Stimulated activated CD4-positive, alpha-beta T cell treated with anti-CD3 and anti-CD28 coated beads, Interleukin-12 subunit alpha, Interleukin-12 subunit beta, amount 100 ng/mL, for 4 hours (primary cell): ENCODE data around the gene SRM.
"Not testable (repeated sequence)": the region's sequence is repeated elsewhere in the genome, so short reads cannot be mapped to it uniquely, and the experiment has no call there.

ENCODE experiments used
- DNase-seq: peaks from one replicate; pipeline ENCODE4 v3.0.0-alpha.2; 2020

SRM gene

GRCh38 chr1:11044086-11044848 lies 15.6 kb downstream of the SRM start:
- no peak for DNase-seq

GRCh38 chr1:11042995-11043874 lies 16.6 kb downstream of the SRM start:
- DNase-seq, result no peak

DNA sequence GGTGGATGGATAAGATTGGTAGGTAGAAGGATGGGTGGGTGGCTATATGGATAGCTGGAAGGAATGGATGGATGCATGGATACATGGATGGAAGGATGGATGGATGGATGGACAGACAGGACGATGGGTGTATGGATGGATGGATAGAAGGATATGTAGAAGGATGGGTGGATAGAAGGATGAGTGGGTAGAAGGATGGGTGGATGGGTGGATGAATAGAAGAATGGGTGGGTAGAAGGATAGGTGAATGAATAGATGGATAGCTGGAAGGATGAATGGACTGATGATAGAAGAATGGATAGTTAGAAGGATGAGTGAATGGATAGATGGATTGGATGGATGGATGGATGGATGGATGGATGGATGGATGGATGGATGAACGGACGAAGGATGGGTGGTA lies 17.8 kb downstream of the SRM start:
- DNase-seq, result no peak

DNA sequence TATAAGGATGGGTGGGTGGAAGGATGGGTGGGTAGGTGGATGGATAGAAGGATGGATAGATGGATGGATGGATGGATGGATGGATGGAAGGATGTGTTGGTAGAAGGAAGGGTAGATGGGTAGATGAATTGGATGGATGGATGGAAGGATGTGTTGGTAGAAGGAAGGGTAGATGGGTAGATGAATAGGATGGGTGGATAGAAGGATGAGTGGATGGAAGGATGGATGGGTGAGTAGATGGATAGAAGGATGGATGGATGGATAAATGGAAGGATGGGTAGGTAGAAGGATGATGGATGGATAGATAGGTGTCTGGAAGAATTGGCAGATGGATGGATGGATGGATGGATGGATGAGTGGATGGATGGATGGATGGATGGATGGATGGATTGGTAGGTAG lies 18.8 kb downstream of the SRM start:
- no peak for DNase-seq

DNA sequence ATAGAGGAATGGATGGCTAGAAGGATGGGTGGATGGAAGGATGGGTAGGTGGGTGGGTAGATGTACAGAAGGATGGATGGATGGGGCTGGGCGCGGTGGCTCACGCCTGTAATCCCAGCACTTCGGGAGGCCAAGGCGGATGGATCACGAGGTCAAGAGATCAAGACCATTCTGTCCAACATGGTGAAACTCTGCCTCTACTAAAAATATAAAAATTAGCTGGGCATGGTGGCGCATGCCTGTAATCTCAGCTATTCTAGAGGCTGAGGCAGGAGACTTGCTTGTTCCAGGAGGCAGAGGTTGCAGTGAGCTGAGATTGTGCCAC lies 19.8 kb downstream of the SRM start:
- not testable (repeated sequence) for DNase-seq

DNA sequence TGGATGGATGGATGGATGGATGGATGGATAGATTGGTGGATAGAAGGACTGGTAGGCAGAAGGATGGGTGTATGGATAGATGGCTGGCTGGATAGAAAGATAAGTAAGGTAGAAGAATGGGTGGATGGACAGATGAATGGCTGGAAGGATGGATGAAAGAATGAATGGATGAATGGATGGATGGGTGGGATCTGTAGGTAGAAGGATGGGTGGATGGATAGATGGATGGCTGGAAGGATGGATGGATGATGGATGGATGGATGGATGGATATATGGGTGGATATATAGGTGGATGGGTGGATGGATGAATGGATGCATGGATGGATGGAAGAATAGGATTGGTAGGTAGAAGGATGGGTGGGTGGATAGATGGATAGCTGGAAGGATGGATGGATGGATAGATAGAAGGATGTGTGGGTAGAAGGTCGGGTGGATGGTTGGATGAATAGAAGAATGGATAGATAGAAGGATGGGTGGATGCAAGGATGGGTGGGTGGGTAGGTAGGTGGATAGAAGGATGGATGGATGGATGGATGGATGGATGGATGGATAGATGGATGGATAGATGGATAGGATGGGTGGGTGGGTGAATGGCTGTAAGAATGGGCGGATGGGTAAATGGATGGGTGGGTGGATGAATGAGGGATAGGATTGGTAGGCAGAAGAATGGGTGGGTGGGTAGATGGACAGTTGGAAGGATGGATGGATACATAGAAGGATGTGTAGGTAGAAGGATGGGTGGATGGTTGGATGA lies 20.3 kb downstream of the SRM start:
- no peak for DNase-seq

GRCh38 chr1:11037740-11038182 lies 22.1 kb downstream of the SRM start:
- peak; percentile 88 for DNase-seq

DNA sequence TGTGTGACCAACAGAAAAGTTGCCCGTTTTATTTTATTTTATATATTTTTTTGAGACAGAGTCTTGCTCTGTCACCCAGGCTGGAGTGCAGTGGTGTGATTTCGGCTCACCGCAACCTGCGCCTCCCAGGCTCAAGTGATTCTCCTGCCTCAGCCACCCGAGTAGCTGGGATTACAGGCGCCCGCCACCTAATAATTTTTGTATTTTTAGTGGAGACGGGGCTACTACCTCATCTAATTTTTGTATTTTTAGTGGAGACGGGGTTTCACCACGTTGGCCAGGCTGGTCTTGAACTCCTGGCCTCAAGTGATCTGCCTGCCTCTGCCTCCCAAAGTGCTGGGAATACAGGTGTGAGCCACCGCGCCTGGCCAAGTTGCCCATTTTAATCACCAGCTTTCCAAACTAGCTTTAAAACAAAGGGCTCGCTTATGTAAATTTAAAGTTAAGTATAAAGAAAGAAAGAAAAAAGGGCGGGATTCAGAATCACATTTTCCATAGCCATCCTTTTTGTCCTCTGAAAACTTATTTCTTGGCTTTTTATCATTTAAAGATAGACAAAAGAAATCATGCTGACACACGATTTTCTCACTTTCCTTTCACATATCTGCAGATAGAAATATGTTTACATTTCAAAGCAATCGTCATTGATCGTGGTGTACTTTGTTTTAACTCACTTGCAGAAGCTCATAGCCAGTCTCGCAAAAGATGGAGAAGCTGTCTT lies 22.6 kb downstream of the SRM start:
- DNase-seq, result not testable (repeated sequence)

DNA sequence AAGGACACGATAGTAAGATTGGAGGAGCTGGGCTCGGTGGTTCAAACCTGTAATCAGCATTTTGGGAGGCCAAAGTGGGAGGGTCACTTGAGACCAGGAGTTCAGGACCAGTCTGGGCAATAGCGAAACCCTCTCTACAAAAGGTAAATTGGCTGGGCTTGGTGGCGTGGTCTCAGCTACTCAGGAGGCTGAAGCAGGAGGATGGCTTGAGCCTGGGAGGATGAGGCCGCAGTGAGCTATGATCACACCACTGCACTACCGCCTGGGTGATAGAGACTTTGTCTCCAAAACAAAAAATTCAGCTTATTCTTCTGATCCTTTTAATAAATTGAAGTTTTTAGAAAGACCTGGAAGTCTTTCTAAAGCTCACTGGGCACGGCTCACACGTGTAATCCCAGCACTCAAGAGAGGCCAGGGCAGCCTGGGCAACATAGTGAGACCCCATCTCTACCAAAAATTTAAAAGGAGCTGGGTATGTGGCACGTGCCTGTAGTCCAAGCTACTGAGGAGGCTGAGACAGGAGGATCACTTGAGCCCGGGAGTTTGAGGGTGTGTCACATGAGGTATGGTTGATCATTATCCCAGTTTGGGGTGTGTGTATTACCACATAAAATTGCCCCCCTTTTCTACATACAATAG lies 28.1 kb downstream of the SRM start:
- DNase-seq, result no peak

- no peak for DNase-seq
Observed at GRCh38 chr1:11030865-11031264, 29.0 kb downstream of the SRM start.

DNA sequence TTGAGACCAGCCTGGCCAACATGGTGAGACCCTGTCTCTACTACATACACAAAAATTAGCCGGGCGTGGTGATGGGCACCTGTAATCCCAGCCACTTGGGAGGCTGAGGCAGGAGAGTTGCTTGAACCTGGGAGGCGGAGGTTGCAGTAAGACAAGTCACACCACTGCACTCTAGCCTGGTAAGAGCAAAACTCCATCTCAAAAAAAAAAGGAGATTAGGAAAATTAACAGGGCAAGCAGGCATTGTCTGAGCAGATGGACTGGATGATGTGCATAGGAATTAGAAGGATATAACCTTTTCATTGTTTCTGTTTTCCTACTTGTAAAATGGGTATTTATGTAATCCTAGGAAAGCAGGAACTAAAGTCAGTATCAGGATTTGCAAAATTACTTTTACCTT lies 31.8 kb downstream of the SRM start:
- DNase-seq, result no peak

DNA sequence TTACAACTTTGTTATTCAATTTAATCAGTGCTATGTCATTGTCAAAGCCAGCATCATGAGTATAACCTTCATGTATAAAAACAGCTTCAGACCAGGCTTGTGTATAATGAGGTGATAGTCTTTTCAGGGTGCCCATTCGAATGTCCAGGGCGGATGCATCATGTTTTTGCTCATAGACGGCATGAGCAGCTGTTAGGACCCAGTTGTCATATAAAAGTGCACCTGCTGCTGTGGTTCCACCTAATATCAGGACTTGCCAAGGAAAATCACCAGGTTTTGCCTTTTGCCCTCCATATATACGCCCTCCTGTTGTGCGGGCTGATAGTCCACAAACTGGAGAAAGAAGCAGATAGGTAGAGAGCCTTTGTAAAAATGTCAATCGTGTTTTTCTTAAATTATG lies 32.5 kb downstream of the SRM start:
- no peak for DNase-seq

GRCh38 chr1:11026903-11027302 lies 32.9 kb downstream of the SRM start:
- DNase-seq, result no peak

DNA sequence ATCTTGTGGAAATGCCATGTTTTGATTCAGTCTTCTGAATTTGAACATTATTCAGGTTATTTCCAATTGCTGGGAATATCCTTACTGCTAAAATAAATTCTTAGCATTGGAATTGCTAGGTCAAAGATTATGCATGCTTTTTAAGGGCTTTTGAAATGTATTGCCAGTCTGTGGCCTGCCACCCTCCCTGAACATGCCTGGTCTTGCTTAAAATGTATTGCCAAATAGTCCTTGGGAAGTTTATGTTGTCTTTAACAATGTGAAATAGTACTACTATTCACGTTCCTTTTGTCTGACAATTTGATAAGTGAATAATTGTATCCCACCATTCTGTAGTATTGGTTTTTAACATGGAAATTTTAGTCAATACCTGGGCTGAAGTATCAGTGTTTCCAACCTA lies 33.8 kb downstream of the SRM start:
- no peak for DNase-seq

- no peak for DNase-seq
Observed at GRCh38 chr1:11025618-11026017, 34.2 kb downstream of the SRM start.

DNA sequence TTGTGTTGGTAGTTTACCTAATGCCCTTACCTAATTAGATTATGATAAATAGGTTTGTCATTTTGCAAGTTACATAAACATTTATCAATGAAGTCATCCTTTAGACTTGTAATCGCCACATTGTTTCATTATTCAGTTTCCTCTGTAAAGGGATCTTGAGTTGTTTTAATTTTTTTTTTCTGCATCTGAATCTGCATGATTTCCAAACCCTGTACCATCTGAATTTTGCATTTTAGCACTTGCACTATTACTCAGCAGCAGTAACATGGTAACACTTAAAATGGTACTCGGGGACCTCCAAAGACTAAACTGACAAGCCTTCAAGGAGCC lies 35.0 kb downstream of the SRM start:
- no peak for DNase-seq

DNA sequence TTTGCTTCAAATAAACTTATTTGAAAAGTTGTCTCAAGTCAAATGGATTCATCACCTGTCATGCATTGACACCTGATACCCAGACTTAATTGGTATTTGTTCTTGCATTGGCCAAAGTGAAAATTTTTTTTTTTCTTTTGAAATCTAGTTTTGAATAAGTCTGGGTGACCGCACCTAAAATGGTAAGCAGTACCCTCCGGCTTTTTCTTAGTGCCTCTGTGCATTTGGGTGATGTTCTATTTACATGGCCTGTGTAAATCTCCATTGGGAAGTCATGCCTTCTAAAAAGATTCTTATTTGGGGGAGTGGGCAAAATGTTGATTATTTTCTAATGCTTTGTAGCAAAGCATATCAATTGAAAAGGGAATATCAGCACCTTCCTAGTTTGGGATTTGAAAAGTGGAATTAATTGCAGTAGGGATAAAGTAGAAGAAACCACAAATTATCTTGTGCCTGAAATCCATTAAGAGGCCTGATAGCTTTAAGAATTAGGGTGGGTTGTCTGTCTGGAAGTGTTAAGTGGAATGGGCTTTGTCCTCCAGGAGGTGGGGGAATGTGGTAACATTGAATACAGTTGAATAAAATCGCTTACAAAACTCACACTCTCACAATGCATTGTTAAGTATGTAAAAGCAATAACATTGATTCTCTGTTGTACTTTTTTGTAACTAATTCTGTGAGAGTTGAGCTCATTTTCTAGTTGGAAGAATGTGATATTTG lies 35.5 kb downstream of the SRM start:
- DNase-seq, result no peak

GRCh38 chr1:11023201-11023600 lies 36.6 kb downstream of the SRM start:
- no peak for DNase-seq

GRCh38 chr1:11019971-11020370 lies 39.8 kb downstream of the SRM start:
- DNase-seq, result no peak

DNA sequence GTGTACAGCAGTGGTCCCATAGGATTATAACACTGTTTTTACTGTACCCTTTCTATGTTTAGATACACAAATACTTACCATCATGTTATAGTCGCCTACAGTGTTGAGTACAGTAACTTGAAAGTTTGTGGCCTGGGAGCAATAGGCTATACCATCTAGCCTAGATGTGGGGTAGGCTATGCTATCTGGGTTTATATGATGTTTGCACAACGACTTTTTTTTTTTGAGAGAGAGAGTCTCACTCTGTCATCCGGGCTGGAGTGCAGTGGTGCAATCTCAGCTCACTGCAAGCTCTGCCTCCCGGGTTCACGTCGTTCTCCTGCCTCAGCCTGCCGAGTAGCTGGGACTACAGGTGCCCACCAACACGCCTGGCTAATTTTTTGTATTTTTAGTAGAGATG lies 40.5 kb downstream of the SRM start:
- not testable (repeated sequence) for DNase-seq

DNA sequence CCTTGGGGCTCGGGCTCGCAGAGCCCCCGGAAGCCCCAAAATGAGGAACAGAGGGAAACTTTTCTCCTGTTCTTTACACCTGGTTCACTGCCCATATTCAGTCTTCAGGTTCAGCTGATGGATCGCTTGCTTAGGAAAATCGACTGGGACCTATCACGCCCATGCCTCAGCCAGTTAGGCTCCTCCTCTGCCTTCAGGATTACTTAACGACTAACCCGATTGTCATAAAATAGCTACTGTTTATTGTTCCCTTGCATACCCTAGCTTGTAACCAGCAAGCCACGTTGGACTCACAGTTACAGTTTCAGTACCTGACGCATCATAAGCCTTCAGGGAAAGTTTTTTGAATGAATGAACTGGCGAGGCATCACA lies 46.7 kb downstream of the SRM start:
- DNase-seq, result no peak
